ENCODE results near the gene IGF1R. TPM values are rescaled to one million over a fixed set of nuclear protein-coding genes. Genes with fewer than 3 reads are reported as not detected.

The IGF1R gene
- total RNA-seq, 2 experiments from 2014 or later = 7.1 to 7.7 TPM

DNA sequence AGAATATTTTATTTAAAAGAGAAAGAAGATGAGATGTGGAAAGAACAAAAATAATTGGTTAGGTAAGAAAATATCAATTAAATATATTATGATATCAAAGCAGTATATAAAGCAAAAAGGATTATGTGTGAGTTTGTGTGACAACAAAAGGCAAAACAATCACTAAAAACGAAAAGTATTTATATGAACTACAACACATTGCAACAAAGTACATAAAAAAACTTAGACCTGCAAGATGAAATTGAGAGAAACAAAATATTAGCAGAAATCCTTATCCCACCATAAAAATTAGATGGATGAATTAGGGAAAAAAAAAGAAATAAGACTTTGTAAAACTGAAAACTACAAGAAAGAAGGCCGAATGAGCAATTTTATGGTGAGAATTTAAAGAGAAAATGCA lies 27.3 kb upstream of the IGF1R start:
- Mint-ChIP-seq H3K9me3 (no peaks in the 10 kb centered on the region), H3K4me1 (no peaks in the 10 kb centered on the region), H3K36me3 (ENCODE audit: low read depth) (no peaks in the 10 kb centered on the region), H3K4me3 (no peak overlapping the region), H3K27me3 (peaks cover 25% of the 10 kb centered on the region), H3K27ac (no peak overlapping the region)
- POLR2A ChIA-PET = no interaction called here
- DNase-seq = no peak
- CTCF ChIA-PET = no interaction called here

DNA sequence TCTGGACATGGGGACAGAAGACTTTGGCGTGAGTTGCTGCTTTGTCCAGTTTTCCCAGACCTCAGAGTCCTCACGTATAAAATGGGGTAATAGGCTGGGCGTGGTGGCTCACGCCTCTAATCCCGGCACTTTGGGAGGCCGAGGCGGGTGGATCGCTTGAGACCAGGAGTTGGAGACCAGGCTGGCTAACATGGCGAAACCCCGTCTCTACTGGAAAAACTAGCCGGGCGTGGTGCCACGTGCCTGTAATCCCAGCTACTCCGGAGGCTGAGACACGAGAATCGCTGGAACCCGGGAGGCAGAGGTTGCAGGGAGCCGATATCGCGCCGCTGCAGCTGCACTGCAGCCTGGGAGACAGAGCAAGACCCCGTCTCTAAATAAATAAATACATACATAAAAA lies 22.7 kb upstream of the IGF1R start:
- Mint-ChIP-seq H3K9me3 (no peaks in the 10 kb centered on the region), H3K4me1 (no peaks in the 10 kb centered on the region), H3K36me3 (ENCODE audit: low read depth) (no peaks in the 10 kb centered on the region), H3K4me3 (no peak overlapping the region), H3K27me3 (peaks cover 22% of the 10 kb centered on the region), H3K27ac (no peak overlapping the region)
- ChIA-PET POLR2A (no interaction called here), CTCF (interaction anchor here (1.2 kb wide), 1 partner anchor 21 kb away, joined by 4 read pairs; no protein-coding TSS in a partner anchor)
- DNase-seq = no peak

DNA sequence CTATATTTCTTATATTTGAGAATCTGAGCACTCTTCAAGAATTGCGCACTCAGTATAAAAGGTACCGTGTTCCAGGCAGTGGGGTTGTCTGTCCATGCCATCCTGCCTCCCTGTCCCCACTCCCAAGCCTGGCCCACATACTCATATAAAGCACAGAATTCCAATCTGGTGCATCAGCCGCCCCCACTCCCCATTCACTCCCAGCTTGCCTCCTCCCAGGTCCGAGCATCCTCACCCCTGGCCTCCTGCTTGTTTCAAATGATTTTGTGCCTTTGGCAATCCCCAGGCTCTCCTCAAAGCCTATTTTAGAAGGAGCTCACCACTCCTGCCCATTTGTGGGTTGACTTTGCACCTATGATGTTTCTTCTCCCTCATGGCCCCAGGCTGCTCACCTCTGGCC lies 22.2 kb upstream of the IGF1R start:
- H3K36me3 Mint-ChIP-seq (ENCODE audit: low read depth) = no peaks in the 10 kb centered on the region
- H3K4me1 Mint-ChIP-seq = no peaks in the 10 kb centered on the region
- DNase-seq = no peak
- H3K27me3 Mint-ChIP-seq = peaks cover 20% of the 10 kb centered on the region
- no peak overlapping the region for H3K4me3 Mint-ChIP-seq
- H3K27ac Mint-ChIP-seq = no peak overlapping the region
- CTCF ChIA-PET = interaction anchor here (1.2 kb wide), 1 partner anchor 21 kb away, joined by 4 read pairs; no protein-coding TSS in a partner anchor
- POLR2A ChIA-PET = no interaction called here
- H3K9me3 Mint-ChIP-seq = no peaks in the 10 kb centered on the region

DNA sequence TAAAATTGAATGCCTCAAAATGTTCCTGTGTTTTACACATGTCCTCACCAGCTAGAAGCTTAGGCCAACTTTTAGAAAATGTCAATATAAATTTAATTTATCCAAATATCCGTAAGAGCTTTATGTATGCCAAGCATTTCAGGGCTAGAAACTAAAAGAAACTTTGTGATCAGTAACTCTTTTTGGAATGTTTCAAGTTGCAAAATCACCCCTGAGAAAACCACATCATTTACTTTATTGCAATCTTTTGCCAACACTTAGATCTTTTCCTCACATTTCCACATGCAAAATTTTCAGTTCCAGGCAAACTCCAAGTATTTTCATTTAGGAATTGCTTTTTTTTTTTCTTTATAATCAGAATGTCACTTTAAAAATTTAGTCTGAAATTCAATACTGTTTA lies 20.1 kb upstream of the IGF1R start:
- Mint-ChIP-seq H3K9me3 (no peaks in the 10 kb centered on the region), H3K4me1 (no peaks in the 10 kb centered on the region), H3K36me3 (ENCODE audit: low read depth) (no peaks in the 10 kb centered on the region), H3K27ac (no peak overlapping the region), H3K27me3 (peaks cover 16% of the 10 kb centered on the region), H3K4me3 (no peak overlapping the region)
- DNase-seq = no peak
- CTCF ChIA-PET = no interaction called here
- POLR2A ChIA-PET = interaction anchor here (0.8 to 1.0 kb wide), 2 partner anchors 9 to 13 kb away, joined by 3 read pairs; no protein-coding TSS in a partner anchor

DNA sequence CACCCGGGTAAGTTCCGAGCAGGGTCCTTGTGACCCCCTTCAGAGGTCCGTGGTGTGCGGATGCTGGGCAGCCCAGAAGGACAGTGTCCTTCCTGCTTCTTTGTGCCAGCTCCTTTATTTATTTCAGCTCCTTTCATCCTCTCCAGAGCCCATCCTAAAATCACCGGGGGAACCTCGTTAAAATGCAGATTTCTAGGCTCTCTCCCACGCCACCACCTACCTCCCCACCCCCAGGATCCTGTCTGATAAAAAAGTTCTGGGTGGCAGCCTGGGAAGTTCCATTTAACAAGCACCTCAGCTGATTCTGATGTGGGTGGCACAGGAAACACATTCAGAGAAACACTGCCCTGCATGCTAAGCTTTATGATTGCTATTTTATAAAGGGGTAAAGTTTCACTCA lies 12.5 kb upstream of the IGF1R start:
- POLR2A ChIA-PET = interaction anchor here (0.6 kb wide), 1 partner anchor 16 kb away, joined by 3 read pairs; no protein-coding TSS in a partner anchor
- CTCF ChIA-PET = interaction anchor here (0.5 to 1.4 kb wide), 3 partner anchors 11 to 239 kb away, joined by 4 to 5 read pairs (median 4); no protein-coding TSS in a partner anchor
- no peaks in the 10 kb centered on the region for H3K4me1 Mint-ChIP-seq
- H3K27me3 Mint-ChIP-seq = peaks cover 13% of the 10 kb centered on the region
- no peaks in the 10 kb centered on the region for H3K9me3 Mint-ChIP-seq
- no peak overlapping the region for H3K27ac Mint-ChIP-seq
- no peak overlapping the region for H3K4me3 Mint-ChIP-seq
- no peak for DNase-seq
- H3K36me3 Mint-ChIP-seq (ENCODE audit: low read depth) = no peaks in the 10 kb centered on the region

DNA sequence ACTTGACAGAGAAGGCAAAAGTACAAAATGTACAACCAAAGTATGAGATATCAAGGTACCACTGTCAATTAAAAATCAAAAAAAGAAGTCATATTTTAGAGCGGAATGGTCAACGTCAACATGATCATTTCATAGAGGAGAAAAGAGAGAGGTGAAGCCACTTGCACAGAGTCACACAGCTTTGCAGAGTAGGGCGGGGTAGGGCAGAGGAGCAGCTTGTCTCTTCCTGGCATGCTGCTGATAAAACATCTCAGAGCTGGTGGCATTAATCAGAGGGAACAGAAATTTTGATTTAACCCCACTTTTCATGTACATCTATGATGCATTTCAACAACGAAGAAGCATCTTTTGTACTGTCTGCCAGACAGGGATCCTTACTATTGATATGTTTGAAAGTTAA lies 5.2 kb upstream of the IGF1R start:
- ChIA-PET CTCF (no interaction called here), POLR2A (no interaction called here)
- H3K27me3 Mint-ChIP-seq = peaks cover 44% of the 10 kb centered on the region
- no peak for DNase-seq
- H3K9me3 Mint-ChIP-seq = no peaks in the 10 kb centered on the region
- peaks cover 4% of the 10 kb centered on the region for H3K4me1 Mint-ChIP-seq
- no peaks in the 10 kb centered on the region for H3K36me3 Mint-ChIP-seq (ENCODE audit: low read depth)
- H3K27ac Mint-ChIP-seq = no peak overlapping the region
- H3K4me3 Mint-ChIP-seq = no peak overlapping the region

DNA sequence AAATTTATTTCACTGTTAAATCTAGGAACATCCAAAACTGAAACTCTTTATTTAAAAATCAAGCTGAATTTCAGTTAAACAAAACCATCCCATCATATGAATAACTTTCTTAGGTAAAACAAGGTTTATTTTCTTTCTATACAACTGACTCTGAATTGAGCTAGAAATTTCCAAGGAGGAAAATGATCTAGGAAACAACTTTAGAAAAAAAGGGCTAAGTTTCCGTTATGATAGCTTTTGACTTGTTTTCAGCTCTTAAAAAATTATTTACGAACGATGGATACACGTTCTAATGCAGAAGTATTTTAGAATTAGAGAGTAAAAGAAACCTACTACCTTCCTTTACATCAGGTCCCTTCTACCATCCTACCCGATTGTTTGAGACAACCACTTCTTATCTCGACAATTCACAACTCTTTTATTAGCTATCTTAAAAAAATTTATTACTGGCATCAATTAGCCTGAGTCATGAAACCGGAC lies 1.8 kb upstream of the IGF1R start:
- no peak for DNase-seq
- H3K9me3 Mint-ChIP-seq = no peaks in the 10 kb centered on the region
- H3K36me3 Mint-ChIP-seq (ENCODE audit: low read depth) = peaks cover 10% of the 10 kb centered on the region
- peaks cover 52% of the 10 kb centered on the region for H3K27me3 Mint-ChIP-seq
- H3K4me3 Mint-ChIP-seq = peak overlapping the region; percentile 71
- H3K27ac Mint-ChIP-seq = no peak overlapping the region
- ChIA-PET POLR2A (interaction anchor here (0.6 to 1.0 kb wide), 3 partner anchors 9 to 220 kb away, joined by 3 read pairs; no protein-coding TSS in a partner anchor), CTCF (interaction anchor here (0.9 to 4.5 kb wide), 12 partner anchors 11 to 454 kb away, joined by 3 to 26 read pairs (median 4); no protein-coding TSS in a partner anchor)
- peaks cover 18% of the 10 kb centered on the region for H3K4me1 Mint-ChIP-seq

DNA sequence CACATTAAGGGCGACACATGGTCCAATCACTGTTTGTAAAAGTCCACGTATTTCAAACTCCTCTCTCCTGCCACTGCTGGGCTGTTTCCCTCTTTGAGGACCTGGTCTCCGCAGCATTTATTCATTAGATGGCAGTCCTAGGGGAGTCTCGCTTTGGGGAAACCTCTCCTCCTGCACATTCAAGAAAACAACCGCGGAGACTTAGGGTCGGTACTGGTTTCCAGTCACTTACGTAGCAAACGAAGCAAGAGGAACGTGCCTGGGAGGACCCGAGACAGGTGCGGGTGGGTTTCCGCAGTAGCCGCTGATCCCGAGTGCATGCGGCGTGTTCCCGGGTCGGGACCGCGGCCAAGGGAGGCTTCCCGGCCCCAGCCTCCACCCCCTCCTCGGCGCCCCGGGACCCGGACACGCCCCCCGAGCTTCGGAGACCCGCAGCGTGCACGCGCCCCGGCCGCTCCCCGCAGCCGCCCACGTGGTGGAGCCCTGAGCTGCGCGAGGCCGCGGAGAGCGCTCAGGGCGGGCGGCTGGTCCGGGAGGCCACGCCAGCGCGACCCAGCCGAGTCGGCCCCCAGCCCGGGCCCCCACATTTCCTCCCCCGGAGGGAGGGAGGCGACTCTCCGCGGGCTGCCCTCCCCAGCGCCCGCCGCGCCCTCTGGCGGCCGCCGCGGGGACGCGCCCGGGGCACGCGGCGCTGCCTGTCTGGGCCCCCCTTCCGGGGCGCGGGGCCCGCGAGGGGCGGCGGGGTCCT lies 1.1 kb upstream of the IGF1R start:
- Mint-ChIP-seq H3K9me3 (no peaks in the 10 kb centered on the region), H3K27me3 (peaks cover 55% of the 10 kb centered on the region)

DNA sequence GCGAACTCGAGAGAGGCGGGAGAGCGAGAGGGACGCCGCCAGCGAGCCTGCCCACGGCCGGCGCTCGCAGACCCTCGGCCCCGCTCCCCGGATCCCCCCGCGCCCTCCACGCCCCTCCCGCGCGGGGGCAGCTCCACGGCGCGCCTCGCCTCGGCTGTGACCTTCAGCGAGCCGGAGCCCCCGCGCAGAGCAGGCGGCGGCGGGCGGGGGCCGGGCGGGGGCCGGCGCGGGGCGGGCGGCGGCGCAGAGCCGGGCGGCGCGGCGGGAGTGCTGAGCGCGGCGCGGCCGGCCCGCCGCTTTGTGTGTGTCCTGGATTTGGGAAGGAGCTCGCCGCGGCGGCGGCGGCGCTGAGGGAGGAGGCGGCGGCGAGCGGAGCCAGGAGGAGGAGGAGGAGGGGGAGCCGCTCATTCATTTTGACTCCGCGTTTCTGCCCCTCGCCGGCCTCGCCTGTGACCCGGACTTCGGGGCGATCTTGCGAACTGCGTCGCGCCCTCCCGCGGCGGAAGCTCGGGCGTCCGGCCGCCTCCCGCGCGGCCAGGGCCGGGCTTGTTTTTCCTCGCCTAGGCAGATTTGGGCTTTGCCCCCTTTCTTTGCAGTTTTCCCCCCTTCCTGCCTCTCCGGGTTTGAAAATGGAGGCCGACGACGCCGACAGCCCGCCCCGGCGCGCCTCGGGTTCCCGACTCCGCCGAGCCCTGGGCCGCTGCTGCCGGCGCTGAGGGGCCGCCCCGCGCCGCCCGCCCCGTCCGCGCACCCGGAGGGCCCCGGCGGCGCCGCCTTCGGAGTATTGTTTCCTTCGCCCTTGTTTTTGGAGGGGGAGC lies 524 bp downstream of the IGF1R start:
- H3K9me3 Mint-ChIP-seq = no peaks in the 10 kb centered on the region
- H3K27ac Mint-ChIP-seq = peak overlapping the region; percentile 69
- peak; percentile 30 for DNase-seq
- H3K36me3 Mint-ChIP-seq (ENCODE audit: low read depth) = peaks cover 10% of the 10 kb centered on the region
- ChIA-PET CTCF (interaction anchor here (1.3 to 1.5 kb wide), 2 partner anchors 19 to 124 kb away, joined by 3 read pairs; no protein-coding TSS in a partner anchor), POLR2A (interaction anchor here (0.6 to 0.7 kb wide), 4 partner anchors 155 to 236 kb away, joined by 3 read pairs; no protein-coding TSS in a partner anchor)
- H3K4me3 Mint-ChIP-seq = peak overlapping the region; percentile 80
- H3K27me3 Mint-ChIP-seq = peaks cover 55% of the 10 kb centered on the region
- H3K4me1 Mint-ChIP-seq = peaks cover 26% of the 10 kb centered on the region

More for the DNA sequence above, 1.1 kb upstream of the IGF1R start:
- peak; percentile 55 for DNase-seq
- ChIA-PET CTCF (interaction anchor here (1.2 to 4.5 kb wide), 12 partner anchors 11 to 453 kb away, joined by 3 to 26 read pairs (median 4); no protein-coding TSS in a partner anchor), POLR2A (interaction anchor here (0.6 to 1.0 kb wide), 2 partner anchors 57 to 220 kb away, joined by 3 read pairs; no protein-coding TSS in a partner anchor)
- Mint-ChIP-seq H3K4me3 (peak overlapping the region; percentile 71), H3K27ac (peak overlapping the region; percentile 35), H3K4me1 (peaks cover 21% of the 10 kb centered on the region), H3K36me3 (ENCODE audit: low read depth) (peaks cover 10% of the 10 kb centered on the region)

DNA sequence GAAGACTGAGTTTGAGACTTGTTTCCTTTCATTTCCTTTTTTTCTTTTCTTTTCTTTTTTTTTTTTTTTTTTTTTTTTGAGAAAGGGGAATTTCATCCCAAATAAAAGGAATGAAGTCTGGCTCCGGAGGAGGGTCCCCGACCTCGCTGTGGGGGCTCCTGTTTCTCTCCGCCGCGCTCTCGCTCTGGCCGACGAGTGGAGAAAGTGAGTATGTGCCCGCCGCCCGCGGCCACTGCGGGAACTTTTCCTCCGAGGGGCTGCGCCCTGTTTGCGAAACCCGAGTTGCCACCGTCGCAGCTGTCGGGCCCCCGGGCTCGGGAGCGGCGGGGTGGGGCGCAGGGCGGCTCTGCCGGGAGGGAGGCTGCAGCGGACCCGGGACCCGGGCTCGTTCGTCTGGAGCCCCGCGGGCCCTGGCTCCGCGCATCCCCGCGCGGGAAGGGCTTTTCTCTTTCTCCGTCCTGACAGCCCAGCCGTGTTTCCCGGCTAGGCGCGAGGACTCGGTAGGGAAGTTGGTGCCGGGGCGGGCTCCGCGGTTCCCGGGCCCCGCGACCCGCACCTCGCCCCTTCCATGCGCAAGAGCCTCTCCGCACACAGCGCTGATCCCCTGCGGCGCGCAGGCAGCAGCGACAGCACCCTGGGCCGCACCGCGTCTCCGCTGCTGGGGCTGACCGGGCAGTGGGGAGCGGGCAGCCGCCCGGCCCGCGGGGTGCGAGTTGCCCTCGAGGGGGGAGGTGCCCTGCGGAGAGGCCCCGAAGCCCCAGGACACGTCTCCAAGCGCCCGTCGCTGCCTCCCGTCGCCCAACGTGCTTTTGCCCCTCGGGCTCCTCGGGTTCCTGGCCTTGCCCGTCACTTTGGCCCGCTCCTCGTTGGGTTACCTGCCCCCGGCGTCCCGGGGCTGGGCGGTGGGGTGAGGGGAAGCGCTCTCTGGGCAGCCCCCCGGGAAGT lies 1.4 kb downstream of the IGF1R start:
- POLR2A ChIA-PET = interaction anchor here (0.6 to 1.0 kb wide), 3 partner anchors 207 to 217 kb away, joined by 3 read pairs; no protein-coding TSS in a partner anchor
- Mint-ChIP-seq H3K9me3 (no peaks in the 10 kb centered on the region), H3K27ac (no peak overlapping the region), H3K4me1 (peaks cover 26% of the 10 kb centered on the region), H3K27me3 (peaks cover 55% of the 10 kb centered on the region), H3K36me3 (ENCODE audit: low read depth) (peaks cover 10% of the 10 kb centered on the region), H3K4me3 (peak overlapping the region; percentile 80)
- CTCF ChIA-PET = interaction anchor here (0.7 kb wide), 1 partner anchor 366 kb away, joined by 3 read pairs; no protein-coding TSS in a partner anchor
- peak; percentile 33 for DNase-seq

DNA sequence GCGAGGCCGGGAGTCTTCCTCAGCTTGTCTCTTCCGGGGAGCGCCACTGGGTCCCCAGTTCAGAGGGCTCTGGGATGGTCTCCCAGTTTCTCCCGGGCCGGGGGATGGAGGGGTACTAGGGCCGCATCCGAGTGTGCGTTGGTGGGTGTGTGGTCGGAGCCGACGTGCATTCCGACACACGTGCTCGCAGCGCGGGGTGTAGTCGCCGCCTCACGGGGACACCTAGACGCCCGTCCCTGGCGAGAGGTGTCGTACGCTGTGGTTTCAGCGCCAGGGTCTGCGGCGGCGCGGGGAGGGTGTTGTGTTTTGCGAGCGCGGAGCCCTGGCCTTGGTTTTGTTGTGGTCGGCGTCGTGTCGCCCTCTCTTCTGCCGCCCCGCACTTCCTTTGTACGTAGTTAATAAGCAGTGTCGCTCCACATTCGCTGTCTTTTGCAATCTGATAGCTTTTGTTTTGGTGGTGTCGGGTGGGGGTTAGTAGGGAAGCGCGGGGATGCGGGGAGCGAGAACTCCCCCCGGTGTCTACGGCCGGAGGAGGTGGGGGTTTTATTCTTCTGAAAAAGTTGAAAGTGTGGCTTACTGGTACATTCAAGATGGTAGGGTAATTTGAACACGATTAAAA lies 2.2 kb downstream of the IGF1R start:
- CTCF ChIA-PET = no interaction called here
- DNase-seq = peak; percentile 43
- no peaks in the 10 kb centered on the region for H3K9me3 Mint-ChIP-seq
- H3K27ac Mint-ChIP-seq = peak overlapping the region; percentile 72
- peak overlapping the region; percentile 80 for H3K4me3 Mint-ChIP-seq
- peaks cover 26% of the 10 kb centered on the region for H3K4me1 Mint-ChIP-seq
- POLR2A ChIA-PET = interaction anchor here (1.0 kb wide), 1 partner anchor 214 kb away, joined by 3 read pairs; no protein-coding TSS in a partner anchor
- H3K36me3 Mint-ChIP-seq (ENCODE audit: low read depth) = peaks cover 10% of the 10 kb centered on the region
- peaks cover 53% of the 10 kb centered on the region for H3K27me3 Mint-ChIP-seq
